Measurements from ENCODE around the gene DACT2.
"Not testable (repeated sequence)": the region's sequence is repeated elsewhere in the genome, so short reads cannot be mapped to it uniquely, and the experiment has no call there.

The DACT2 gene

DNA sequence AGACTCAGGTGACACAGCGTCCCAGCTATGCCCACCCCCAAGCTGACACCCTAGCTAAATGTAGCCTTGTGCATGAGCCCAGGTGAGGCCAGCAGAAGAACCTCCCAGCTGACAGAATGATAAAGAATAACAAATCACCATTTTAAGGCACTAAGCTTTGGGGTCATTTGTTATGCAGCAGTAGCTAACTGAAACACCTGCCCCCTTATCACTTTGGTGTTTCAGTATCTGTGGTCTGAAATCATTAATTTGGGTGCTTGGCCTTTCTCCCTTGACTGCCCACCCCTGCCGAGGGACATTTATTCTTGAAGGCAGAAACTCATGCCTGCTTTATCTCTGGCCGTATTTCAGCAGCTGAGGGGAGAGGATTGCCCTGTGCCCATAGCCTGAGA is 30.0 kb downstream of the DACT2 start:
- H3K27ac ChIP-seq: no peak overlapping the region
- TF ChIP-seq, protein P1, sequence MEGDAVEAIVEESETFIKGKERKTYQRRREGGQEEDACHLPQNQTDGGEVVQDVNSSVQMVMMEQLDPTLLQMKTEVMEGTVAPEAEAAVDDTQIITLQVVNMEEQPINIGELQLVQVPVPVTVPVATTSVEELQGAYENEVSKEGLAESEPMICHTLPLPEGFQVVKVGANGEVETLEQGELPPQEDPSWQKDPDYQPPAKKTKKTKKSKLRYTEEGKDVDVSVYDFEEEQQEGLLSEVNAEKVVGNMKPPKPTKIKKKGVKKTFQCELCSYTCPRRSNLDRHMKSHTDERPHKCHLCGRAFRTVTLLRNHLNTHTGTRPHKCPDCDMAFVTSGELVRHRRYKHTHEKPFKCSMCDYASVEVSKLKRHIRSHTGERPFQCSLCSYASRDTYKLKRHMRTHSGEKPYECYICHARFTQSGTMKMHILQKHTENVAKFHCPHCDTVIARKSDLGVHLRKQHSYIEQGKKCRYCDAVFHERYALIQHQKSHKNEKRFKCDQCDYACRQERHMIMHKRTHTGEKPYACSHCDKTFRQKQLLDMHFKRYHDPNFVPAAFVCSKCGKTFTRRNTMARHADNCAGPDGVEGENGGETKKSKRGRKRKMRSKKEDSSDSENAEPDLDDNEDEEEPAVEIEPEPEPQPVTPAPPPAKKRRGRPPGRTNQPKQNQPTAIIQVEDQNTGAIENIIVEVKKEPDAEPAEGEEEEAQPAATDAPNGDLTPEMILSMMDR (conservative IDR thresholded peaks at IDR 0.05): no peak

DNA sequence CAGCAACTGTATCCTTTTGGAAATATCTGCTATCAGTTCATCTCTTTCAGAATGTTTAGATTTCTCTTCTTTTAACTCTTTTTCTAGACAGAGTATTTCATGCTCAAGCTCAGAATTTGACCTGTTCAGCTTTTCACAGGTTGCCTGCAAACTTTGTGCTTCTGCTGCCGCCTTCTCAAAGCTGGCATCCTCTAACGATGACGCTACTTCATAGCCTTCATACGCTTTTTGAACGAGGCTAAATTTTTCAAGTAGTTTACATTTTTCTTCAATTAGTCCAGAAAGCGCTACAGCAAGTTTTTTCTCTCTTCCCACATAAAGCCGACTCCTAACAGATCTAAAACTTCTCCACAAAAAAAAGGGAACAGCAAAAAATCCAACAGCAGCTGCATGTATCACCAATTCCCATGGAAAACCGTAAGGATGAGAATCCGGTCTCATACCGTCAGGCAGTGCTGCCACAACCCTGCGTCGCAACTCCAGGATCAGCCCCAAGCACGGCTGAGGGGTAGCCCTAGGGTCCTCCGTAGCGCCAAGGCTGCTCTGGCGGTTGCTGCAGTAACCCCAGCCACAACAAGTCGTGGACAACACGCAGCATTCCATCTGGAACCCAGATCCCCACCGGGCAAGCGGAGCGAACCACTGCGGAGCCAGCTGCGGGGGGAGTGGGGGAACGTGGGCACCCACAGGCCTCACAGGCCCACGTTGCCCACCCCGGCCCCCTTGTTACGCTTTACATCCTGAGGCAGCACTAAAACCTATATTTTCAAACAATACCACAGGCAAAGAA is 30.6 kb downstream of the DACT2 start:
- TF ChIP-seq, protein P1 (conservative IDR thresholded peaks at IDR 0.05): no peak
- H3K27ac ChIP-seq: no peak overlapping the region

DNA sequence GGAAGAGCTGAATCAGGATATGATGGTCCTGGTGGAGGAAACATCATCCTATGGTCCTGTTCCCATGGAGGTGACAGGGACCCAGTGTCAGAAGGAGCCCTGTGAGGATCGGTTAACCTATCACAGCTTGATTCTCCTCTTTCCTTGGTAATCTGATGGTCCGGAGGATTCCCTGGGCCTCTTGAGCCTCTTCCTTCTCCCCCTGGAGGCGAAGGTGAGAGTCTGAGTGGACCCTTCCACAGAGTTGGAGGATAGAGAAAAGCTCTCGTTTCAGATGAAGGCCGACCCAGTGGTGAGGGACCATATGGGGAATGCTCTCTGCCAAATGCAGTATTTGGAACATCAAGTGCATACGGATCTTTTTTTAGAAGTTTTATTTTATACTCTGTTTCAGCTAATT is 32.1 kb downstream of the DACT2 start:
- not testable (repeated sequence) for H3K27ac ChIP-seq

DNA sequence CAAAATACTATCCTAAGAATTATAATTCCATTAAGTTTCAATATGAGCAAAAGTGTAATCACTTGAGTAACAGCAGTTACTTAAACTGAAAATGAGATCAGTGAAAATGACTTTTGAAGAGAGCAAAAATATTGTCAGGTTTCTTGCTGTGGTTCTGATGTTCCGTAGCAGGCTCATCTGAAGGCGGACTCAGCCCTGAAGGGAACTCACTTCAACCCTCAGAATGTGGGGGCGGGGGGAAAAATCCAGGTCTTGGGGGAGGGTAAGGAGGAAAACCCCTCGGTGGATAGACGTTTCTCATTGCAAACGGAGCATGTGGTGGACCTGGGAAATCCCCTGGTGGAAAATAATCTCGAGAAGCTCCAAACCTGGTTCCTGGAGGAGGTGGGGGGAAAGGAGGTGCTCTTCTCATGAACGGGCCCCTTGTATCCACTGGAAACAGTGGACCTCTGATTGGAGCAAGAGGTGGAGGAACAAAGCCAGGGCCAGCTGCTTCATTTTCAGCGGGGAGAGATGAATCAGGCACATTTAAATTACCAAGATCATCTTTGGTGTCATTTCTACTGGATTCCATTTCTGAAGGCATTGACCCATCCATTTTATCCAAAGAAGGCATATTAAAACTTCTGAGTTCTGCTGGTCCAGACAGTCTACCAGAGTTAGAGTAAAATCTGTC is 32.7 kb downstream of the DACT2 start:
- H3K27ac ChIP-seq: not testable (repeated sequence)

DNA sequence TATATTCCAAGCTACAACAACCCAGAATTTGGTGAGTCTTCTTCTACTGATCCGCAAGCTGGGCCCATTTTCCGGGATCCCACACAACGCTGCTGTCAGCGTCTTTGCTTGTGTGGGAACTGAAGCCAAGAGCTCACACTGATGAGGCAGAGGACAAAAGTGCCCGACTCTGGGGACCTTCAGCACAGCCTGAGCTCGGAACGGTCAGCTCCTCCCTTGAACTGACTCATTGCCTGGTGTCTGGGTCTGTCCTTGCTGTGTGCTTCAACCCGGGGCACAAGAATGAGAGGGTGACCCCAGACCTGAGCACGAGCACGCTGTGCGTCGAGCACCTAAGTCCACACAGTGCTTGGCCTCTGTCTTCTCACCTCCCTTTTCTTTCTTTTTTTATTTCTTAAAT is 33.5 kb downstream of the DACT2 start:
- TF ChIP-seq, protein P1 (conservative IDR thresholded peaks at IDR 0.05): no peak
- H3K27ac ChIP-seq: no peak overlapping the region

DNA sequence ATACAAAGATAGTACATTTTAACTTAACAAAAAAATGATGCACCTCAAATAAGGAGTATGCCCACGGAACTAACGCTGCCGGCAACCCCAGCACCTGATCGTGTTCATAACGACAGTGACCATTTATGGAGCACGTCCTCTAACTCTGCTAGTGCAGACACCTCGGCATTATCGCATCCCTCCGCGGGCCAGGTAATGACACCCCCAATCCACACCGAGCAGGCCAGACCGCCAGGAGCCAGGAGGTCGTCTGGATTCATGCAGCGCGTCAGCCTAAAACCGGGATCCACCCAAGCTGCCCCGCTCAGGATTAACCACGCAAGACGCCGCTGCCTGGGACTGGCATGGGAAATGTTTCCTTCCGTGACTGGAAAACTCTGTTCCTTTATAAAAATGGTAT is 34.1 kb downstream of the DACT2 start:
- no peak overlapping the region for H3K27ac ChIP-seq
- TF ChIP-seq, protein P1 (conservative IDR thresholded peaks at IDR 0.05): no peak

DNA sequence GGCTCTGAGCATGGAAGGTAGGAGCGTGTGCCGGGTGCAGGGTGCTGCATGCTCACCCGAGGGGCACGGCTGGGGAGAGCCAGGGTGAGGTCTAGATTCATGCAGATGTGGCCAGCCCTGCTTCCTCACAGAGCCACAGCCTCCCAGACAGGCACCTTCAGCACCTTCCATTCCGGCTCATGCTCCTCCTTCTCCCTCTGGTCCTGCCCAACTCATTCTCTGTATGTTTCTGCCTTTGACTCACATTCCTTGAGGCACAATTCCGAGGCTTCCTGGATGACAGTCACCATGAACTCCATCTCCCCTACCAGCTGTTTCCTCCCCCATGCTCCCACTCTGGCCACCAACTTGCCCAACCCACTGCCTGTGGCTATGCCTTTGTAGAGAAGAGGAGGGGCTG is 35.4 kb downstream of the DACT2 start:
- H3K27ac ChIP-seq: no peak overlapping the region
- TF ChIP-seq, protein P1 (conservative IDR thresholded peaks at IDR 0.05): no peak

DNA sequence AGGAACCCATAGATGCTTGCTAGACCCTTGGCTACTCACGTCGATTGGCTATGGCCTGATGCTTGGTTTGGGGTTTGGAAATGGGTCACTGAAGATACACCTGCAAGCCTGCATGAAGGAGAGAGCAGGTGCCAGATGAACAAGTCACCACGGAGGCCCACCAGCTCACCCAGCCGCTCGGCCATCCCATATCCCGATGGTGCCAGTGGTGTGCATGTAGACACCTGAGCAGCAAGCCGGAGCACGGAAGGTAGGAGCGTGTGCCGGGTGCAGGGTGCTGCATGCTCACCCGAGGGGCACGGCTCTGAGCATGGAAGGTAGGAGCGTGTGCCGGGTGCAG is 35.9 kb downstream of the DACT2 start:
- no peak overlapping the region for H3K27ac ChIP-seq
- TF ChIP-seq, protein P1 (conservative IDR thresholded peaks at IDR 0.05): no peak
